GM19023 (cell line): ENCODE measurements around the gene ZCCHC2.

Experiments used
- ATAC-seq: cut with Tn5 transposase; IDR thresholded peaks from one replicate; pipeline ENCODE4 v1.9.1; 2021; ENCODE audit warnings: mild to moderate bottlenecking, moderate library complexity; ENCODE audit not compliant: unreplicated experiment

Gene ZCCHC2

GRCh38 chr18:62537042-62537894, 14.4 kb downstream of the ZCCHC2 start:
- ATAC-seq: no peak

DNA sequence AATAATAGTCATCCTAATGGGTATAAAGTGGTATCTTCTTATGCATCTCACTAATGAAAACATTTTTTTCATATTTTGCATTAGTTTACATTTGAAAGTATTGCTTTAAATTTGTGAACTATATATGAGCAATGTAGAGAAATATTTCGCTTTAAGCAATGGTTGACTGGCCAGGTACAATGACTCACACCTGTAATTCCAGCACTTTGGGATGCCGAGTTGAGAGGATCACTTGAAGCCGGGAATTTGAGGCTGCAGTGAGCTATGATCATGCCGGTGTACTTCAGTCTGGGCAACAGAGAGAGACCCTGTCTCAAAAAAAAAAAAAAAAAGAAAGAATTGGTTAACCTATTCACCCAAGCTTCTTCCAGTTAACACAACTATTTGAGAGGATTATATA, 15.1 kb downstream of the ZCCHC2 start:
- ATAC-seq: no peak

DNA sequence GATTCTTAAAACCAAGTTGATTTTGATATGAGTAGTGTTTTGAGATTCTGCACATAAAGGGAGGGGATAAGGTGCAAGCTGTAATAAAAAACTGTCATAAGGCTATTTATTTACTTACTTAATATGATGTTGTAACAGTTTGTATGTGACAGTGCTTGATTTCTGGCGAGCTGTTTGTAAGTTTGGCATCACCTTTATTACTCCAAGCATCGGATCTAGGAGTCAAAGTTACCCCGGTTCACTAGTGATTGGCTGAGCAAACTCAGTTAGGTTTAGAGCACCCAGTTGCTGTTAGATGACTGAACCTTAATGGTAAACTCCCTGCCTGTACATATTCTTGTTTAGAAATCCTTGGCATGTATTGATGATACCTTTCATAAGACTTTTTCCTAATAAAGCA, 16.1 kb downstream of the ZCCHC2 start:
- ATAC-seq: no peak

DNA sequence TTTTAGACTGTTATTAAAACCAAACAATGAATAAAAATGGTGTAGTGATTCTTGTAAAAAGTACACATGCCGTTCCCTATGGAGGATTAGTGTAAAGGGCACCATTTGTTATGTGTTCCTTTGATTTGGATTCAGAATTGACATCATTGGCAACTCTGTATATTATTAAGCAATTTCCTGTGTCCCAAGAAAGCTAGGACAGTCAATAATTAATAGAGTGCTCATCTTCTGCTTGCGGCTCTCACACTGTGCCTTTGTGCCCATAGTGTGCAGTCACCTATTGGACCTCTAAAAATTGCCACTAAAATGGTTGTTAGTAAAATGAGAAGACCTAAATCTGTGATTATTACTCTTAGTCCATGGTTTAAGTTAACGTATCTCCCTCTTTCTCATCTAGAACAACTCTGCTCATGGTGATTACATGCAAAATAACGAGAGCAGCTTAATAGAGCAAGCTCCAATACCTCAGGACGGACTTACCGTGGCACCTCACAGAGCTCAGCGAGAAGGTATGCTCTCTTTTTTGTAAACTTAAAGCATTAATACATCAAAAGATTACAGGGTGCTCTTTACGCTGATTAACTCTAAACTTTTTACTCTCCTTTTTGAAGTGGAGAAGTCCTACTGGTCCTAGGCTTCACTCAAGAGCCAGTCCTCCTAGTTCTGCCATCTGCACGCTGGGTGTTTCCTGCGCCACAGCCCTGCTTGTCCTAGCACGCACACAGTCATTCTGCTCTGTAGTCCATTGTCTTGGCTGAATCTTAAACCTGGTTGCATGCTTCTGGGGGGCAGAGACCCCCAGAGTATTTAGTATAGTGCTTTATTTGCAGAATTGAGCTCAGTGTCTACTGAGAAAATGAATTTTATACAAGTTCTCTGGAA, 16.7 kb downstream of the ZCCHC2 start:
- ATAC-seq: no peak

DNA sequence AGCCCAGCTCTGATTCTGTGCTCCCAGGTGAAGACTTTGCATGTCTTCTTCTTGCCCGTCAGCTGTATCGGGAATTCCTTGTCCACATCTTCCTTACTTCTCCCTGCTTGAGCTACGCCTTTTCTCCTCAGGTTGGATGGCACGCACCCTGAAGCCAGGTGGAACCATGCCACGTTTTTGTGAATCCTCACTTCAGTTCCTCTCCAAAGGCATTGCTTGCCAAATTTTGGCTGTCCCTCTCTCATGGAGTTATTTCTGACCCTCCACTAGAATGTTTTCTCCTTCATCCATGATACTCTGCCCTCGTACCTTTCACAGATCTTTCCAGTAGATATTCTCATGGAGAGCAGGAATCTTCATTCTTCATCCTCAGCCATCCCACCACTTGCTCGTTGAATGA, 20.2 kb downstream of the ZCCHC2 start:
- ATAC-seq: no peak

GRCh38 chr18:62545098-62545497, 22.3 kb downstream of the ZCCHC2 start:
- ATAC-seq: no peak

GRCh38 chr18:62549755-62550154, 26.9 kb downstream of the ZCCHC2 start:
- ATAC-seq: no peak

DNA sequence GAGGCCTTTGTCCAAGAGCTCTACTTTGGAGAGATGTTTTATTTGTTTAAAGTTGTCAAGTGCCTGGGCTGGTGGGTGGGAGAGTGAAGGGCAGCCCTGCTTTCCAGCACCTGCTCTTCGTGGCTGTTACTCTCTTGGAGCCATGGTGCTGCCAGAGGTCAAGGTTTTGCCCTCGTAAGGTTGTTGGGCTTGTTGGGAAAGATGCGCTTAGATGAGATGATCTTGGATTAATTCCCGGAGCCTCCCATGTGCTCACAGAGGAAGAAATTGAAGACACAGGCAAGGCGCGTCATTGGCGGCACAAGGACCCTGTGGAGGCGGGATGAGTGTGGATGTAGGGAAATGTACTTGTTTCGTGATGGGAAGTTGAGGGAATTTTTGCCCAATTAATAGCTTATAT, 27.9 kb downstream of the ZCCHC2 start:
- no peak for ATAC-seq

DNA sequence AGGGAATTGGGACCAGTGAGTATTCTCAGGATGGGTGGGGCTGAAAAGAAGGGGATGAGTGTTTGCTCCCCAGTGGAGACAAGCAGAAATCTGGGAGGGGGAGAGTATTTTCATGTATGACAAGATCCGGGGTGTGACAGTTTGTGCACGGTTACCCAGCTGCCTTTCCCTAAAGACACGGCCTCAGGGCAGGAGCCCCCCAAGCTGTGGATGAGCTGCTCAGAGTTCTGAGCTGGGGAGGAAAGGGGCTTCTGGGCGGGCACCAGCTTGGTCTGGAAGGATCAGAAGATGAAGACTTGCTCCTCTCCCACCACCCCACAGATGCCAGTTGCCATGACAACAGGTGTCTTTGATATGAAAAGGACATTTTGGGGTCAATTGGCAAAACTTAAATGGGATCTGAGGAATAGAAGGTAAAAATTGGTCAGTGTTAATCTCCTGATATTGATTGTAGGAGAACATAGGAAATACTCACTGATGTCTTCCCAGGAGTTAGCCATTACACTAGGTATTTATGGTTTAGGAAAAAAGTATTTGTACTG, 29.2 kb downstream of the ZCCHC2 start:
- ATAC-seq: no peak

GRCh38 chr18:62554061-62554815, 31.4 kb downstream of the ZCCHC2 start:
- ATAC-seq: no peak

- ATAC-seq: no peak
Measured at GRCh38 chr18:62555135-62555534, 32.3 kb downstream of the ZCCHC2 start.

DNA sequence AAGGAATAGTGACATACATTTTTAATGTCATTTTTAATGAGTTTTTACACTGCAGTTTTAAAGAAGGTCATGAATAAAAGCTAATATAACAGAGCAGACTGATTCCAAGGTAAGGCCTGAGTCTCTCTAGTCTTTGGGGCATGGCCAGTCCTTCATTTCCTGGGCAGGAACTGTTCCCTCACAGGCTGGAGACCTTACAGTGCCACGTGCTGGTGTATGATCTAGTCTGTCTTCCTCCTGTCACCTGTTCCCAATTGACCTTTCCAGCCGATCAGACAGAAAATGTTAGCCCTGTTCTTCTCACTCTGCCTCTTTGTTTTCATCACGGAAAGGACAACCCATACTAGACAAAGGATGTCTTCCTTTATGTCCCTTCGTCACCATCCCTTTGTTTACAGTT, 33.6 kb downstream of the ZCCHC2 start:
- ATAC-seq: no peak

DNA sequence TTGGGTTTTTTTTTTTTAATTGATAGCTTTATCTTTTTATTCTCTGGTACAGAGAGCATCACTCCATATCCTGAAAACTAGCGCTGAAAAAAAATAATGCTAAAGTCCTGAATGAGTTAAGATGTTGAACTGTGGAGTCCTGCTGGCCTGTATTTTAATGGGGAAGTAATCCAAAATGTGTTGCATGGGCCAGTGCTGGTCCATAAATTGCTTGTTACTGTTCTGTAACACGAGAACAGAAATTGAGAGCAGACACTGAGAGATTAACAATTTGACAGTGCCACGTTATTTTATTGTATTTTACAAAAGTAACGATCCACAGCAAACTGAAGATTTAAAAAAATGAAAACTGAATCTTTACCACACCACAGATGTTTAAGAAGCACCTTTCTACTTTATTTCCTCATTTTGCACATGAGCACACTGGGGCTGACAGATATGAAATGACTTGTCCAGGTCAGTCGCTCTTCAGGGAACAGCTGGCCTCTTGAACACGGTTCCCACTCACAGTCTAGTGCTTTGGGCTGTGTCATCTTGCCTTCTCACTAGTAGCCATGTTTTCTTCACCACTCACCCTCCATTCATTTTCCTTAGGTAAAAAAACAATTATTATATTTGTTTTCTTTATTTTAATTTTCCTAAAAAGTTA, 35.3 kb downstream of the ZCCHC2 start:
- ATAC-seq: peak; percentile 62

- ATAC-seq: no peak
Measured at GRCh38 chr18:62564044-62564443, 41.2 kb downstream of the ZCCHC2 start.

GRCh38 chr18:62566199-62566598, 43.4 kb downstream of the ZCCHC2 start:
- no peak for ATAC-seq

DNA sequence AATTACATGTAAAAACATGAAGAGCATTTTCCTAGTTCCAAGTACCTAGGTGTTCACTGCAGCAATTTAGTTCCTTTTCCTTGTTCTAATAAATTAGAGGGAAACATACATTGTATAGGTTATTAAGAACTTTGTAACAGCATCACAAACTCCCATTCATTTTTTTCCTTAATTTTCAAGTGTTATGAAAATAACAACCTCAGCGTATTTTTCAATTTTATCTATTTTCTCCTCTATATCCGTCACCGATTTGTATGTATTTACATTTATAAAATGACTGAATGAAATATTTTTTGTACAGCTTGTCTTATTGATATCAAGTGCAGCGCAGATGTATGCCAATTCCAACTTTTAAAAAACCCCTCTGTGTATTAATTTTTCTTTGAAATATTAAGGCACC, 44.0 kb downstream of the ZCCHC2 start:
- ATAC-seq: no peak

GRCh38 chr18:62569081-62569655, 46.3 kb downstream of the ZCCHC2 start:
- no peak for ATAC-seq

DNA sequence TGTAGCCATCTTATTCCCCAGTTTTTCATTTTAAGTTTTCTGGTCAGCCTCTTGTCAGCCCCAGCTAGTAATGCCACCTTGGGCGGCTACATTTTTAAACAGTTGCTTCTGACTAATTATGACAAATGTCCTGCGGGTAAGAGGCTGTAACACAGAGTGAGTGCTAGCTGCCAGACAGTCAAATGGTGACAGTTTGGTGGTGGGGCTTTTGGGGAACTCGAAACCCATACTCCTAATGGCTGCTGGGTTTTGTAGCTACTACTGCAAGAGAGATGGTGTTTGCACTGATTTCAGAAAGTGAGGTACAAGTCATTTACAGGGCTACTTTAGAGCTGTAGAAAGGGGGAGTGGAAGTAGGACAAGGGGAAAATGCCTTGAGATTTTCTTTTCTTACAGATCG, 48.2 kb downstream of the ZCCHC2 start:
- no peak for ATAC-seq

GRCh38 chr18:62571648-62572047, 48.8 kb downstream of the ZCCHC2 start:
- no peak for ATAC-seq

DNA sequence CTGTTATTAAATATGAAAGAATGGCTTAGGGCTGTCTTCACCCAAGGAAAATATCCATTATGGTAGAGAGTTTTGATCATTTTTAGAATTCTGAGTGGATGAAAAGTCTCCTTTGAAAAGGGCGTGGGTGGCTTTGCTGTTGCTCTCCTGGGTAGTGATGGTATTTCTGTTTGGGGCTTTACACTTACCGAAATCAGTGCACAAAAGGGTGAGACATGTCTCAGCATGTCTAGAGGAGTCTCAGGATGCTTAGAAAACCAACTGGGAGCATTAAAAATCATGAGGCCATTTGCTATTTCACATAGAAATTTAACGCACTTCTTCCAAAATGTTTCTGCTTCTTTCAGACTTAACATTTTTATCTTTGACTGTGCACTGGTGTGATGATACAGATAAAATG, 49.6 kb downstream of the ZCCHC2 start:
- no peak for ATAC-seq
